ENCODE data around the gene COL6A2. TPM values are rescaled to one million over a fixed set of nuclear protein-coding genes. Genes with fewer than 3 reads are reported as not detected.
A peak's percentile ranks its signal among the peaks of the same experiment; 100 is the strongest.

COL6A2 gene
- total RNA-seq, 1 donor from 2014 or later = 5.2 TPM

- TF ChIP-seq EZH2phosphoT487 (IDR thresholded peaks at IDR 0.05) (no peak), EZH2 (IDR thresholded peaks at IDR 0.05) (no peak), CTCF (IDR thresholded peaks at IDR 0.05) (no peak)
- H3K9me3 Mint-ChIP-seq = peaks cover 38% of the 10 kb centered on the region
- Histone ChIP-seq H3K4me2 (no peak overlapping the region), H3K4me3 (no peak overlapping the region), H3K36me3 (no peaks in the 10 kb centered on the region), H2AFZ (replicated peaks) (no peak overlapping the region), H4K20me1 (ENCODE audit: low read depth) (no peaks in the 10 kb centered on the region), H3K9ac (no peak overlapping the region), H3F3A (ENCODE audit: low read depth) (peaks cover 5% of the 10 kb centered on the region), H3K27ac (no peak overlapping the region), H3K79me2 (ENCODE audit: low read depth) (no peaks in the 10 kb centered on the region), H3K27me3 (no peaks in the 10 kb centered on the region), H3K9me3 (ENCODE audit: low read depth) (no peaks in the 10 kb centered on the region), H3K4me1 (no peaks in the 10 kb centered on the region)
- peaks cover 2% of the 10 kb centered on the region for H3K4me1 Mint-ChIP-seq
- no peak overlapping the region for H3K27ac Mint-ChIP-seq
- DNase-seq (ENCODE audit: low spot score) = no peak
- H3K36me3 Mint-ChIP-seq = peaks cover 9% of the 10 kb centered on the region
- H3K4me3 Mint-ChIP-seq = no peak overlapping the region
- no peaks in the 10 kb centered on the region for H3K27me3 Mint-ChIP-seq (ENCODE audit: insufficient read depth, low read depth)
These were observed 11.0 kb downstream of the COL6A2 start for GRCh38 chr21:46108827-46109312.

- no peak overlapping the region for H2AFZ ChIP-seq (replicated peaks)
- Mint-ChIP-seq H3K36me3 (peaks cover 9% of the 10 kb centered on the region), H3K4me1 (peaks cover 2% of the 10 kb centered on the region), H3K9me3 (peaks cover 34% of the 10 kb centered on the region), H3K4me3 (no peak overlapping the region), H3K27ac (no peak overlapping the region), H3K27me3 (ENCODE audit: insufficient read depth, low read depth) (no peaks in the 10 kb centered on the region)
- no peaks in the 10 kb centered on the region for H3K79me2 ChIP-seq (ENCODE audit: low read depth)
- H3K4me3 ChIP-seq = no peak overlapping the region
- H3K27me3 ChIP-seq = no peaks in the 10 kb centered on the region
- peaks cover 5% of the 10 kb centered on the region for H3F3A ChIP-seq (ENCODE audit: low read depth)
- no peak overlapping the region for H3K4me2 ChIP-seq
- no peaks in the 10 kb centered on the region for H3K9me3 ChIP-seq (ENCODE audit: low read depth)
- no peaks in the 10 kb centered on the region for H4K20me1 ChIP-seq (ENCODE audit: low read depth)
- H3K9ac ChIP-seq = no peak overlapping the region
- no peaks in the 10 kb centered on the region for H3K36me3 ChIP-seq
- no peaks in the 10 kb centered on the region for H3K4me1 ChIP-seq
- no peak for DNase-seq (ENCODE audit: low spot score)
- H3K27ac ChIP-seq = no peak overlapping the region
- TF ChIP-seq EZH2 (IDR thresholded peaks at IDR 0.05) = no peak
- no peak for TF ChIP-seq CTCF (IDR thresholded peaks at IDR 0.05)
- no peak for TF ChIP-seq EZH2phosphoT487 (IDR thresholded peaks at IDR 0.05)
These were observed 11.7 kb downstream of the COL6A2 start for GRCh38 chr21:46109313-46110221.

GRCh38 chr21:46110499-46111192, 12.7 kb downstream of the COL6A2 start:
- no peak overlapping the region for H3K9ac ChIP-seq
- H3K4me2 ChIP-seq = no peak overlapping the region
- H3K36me3 ChIP-seq = no peaks in the 10 kb centered on the region
- H3K9me3 Mint-ChIP-seq = peaks cover 27% of the 10 kb centered on the region
- no peak overlapping the region for H3K27ac ChIP-seq
- H4K20me1 ChIP-seq (ENCODE audit: low read depth) = no peaks in the 10 kb centered on the region
- H3K9me3 ChIP-seq (ENCODE audit: low read depth) = no peaks in the 10 kb centered on the region
- H3K27me3 Mint-ChIP-seq (ENCODE audit: insufficient read depth, low read depth) = no peaks in the 10 kb centered on the region
- peaks cover 11% of the 10 kb centered on the region for H3K36me3 Mint-ChIP-seq
- H3K27me3 ChIP-seq = no peaks in the 10 kb centered on the region
- peaks cover 2% of the 10 kb centered on the region for H3K4me1 Mint-ChIP-seq
- no peak overlapping the region for H3K4me3 ChIP-seq
- peak overlapping the region; percentile 41 for H3K4me3 Mint-ChIP-seq
- DNase-seq (ENCODE audit: low spot score) = no peak
- H3K4me1 ChIP-seq = no peaks in the 10 kb centered on the region
- H3F3A ChIP-seq (ENCODE audit: low read depth) = peaks cover 5% of the 10 kb centered on the region
- no peak overlapping the region for H3K27ac Mint-ChIP-seq
- H3K79me2 ChIP-seq (ENCODE audit: low read depth) = no peaks in the 10 kb centered on the region
- TF ChIP-seq EZH2phosphoT487 (IDR thresholded peaks at IDR 0.05) = no peak
- no peak for TF ChIP-seq EZH2 (IDR thresholded peaks at IDR 0.05)
- no peak for TF ChIP-seq CTCF (IDR thresholded peaks at IDR 0.05)
- H2AFZ ChIP-seq (replicated peaks) = no peak overlapping the region

Measured in neural progenitor cell (in vitro differentiated cells).